ENCODE measurements around the gene FCN3. TPM values are rescaled to one million over a fixed set of nuclear protein-coding genes. Genes with fewer than 3 reads are reported as not detected.
"Not testable (repeated sequence)": the region's sequence is repeated elsewhere in the genome, so short reads cannot be mapped to it uniquely, and the experiment has no call there.

FCN3 gene
- total RNA-seq, 1 experiment from 2014 or later, result not detected

DNA sequence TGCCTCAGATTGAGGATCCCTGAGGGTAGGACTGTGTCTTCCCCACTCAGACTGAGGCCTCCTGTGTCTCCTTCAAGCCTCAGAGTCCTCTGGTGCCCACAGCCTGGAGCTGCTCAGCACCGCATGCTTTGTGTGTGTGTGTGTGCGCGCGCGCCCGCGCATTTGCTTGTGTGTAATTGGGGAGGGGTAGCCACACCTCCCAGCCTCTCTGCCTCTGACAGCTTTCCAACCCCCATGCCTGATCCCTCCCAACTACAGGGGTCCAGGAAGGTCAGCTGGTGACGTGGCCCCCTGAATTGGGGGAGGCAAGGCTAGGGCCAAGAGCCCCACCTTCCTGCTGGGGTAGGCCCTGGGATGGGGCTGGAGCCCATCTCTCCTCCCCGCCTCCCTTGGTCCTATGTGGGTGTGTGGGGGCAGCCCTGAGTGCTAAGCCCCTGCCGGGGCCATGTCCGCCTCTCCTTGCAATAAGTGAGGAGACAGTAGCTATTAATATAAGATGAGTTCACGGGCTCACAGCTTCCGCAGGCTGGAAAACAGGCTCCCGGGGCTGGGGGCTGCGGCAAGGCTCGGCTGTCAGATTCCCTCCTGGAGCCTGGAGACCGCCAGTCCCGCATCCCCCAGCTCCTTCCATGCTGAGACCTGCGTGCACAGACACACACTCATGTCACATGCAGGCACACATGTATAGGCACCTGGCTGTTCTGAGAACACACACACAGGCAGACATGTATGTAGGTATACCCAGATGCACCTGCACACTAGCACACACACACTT is 24.8 kb upstream of the FCN3 start:
- no peak for DNase-seq (ENCODE audit: low read depth)

DNA sequence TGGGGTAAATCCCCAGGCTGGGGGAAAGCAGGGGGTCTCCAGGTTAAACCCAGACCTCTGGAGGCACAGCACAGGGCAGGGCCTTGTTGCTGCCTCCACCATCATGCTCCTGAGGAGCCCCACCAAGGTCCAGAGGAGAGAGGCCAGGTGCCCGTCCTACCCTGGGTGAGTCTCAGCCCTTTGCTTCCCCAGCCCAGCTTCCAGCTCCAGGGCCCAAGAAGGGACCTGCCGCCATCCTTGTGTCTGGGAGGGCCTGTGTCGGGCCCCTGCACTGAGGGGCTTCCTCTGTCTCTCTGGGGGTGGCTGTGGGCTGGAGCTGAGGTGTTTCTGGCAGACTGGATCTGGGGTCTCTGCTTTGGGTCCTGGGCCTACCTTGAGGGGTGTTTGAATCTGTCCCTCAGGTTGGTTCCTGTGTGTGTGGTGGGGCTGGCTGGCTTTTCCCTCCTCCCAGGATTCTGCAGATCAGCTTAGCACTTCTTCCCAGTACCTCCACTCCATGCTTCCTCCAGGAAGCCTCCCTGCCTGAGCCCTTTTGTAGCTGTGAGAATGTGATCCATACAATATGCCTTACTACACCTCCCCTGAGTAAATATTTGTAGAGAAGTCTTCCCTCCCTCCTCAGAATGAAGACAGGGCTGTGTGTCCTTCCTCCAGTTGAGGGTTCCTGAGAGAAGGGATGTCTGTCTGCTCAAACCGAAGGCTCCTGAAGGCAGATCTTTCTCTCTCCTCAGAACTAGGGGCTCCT is 24.0 kb upstream of the FCN3 start:
- no peak for DNase-seq (ENCODE audit: low read depth)

- DNase-seq (ENCODE audit: low read depth), result no peak
These were observed 23.1 kb upstream of the FCN3 start for GRCh38 chr1:27397749-27398148.

- DNase-seq (ENCODE audit: low read depth), result no peak
These were observed 22.5 kb upstream of the FCN3 start for GRCh38 chr1:27397110-27397509.

- peak; percentile 75 for DNase-seq (ENCODE audit: low read depth)
These were observed 21.0 kb upstream of the FCN3 start for GRCh38 chr1:27395441-27396195.

GRCh38 chr1:27394925-27395324 is 20.3 kb upstream of the FCN3 start:
- no peak for DNase-seq (ENCODE audit: low read depth)

DNA sequence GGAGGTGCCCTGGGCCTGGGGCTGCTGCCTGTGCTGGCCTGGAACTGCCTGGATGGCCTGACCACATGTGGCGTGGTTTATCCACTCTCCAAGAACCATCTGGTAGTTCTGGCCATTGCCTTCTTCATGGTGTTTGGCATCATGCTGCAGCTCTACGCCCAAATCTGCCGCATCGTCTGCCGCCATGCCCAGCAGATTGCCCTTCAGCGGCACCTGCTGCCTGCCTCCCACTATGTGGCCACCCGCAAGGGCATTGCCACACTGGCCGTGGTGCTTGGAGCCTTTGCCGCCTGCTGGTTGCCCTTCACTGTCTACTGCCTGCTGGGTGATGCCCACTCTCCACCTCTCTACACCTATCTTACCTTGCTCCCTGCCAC is 19.6 kb upstream of the FCN3 start:
- DNase-seq (ENCODE audit: low read depth), result no peak

DNA sequence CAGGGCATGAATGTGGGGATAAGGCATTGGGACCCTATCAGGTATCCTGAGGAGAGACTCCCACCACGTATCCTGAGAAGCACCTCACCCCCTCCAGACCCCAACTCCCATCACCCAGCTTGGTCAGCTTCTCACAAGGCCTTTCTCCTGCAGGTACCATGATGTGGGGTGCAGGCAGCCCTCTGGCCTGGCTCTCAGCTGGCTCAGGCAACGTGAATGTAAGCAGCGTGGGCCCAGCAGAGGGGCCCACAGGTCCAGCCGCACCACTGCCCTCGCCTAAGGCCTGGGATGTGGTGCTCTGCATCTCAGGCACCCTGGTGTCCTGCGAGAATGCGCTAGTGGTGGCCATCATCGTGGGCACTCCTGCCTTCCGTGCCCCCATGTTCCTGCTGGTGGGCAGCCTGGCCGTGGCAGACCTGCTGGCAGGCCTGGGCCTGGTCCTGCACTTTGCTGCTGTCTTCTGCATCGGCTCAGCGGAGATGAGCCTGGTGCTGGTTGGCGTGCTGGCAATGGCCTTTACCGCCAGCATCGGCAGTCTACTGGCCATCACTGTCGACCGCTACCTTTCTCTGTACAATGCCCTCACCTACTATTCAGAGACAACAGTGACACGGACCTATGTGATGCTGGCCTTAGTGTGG is 19.1 kb upstream of the FCN3 start:
- DNase-seq (ENCODE audit: low read depth), result no peak

- no peak for DNase-seq (ENCODE audit: low read depth)
These were observed 18.4 kb upstream of the FCN3 start for GRCh38 chr1:27392778-27393635.

DNA sequence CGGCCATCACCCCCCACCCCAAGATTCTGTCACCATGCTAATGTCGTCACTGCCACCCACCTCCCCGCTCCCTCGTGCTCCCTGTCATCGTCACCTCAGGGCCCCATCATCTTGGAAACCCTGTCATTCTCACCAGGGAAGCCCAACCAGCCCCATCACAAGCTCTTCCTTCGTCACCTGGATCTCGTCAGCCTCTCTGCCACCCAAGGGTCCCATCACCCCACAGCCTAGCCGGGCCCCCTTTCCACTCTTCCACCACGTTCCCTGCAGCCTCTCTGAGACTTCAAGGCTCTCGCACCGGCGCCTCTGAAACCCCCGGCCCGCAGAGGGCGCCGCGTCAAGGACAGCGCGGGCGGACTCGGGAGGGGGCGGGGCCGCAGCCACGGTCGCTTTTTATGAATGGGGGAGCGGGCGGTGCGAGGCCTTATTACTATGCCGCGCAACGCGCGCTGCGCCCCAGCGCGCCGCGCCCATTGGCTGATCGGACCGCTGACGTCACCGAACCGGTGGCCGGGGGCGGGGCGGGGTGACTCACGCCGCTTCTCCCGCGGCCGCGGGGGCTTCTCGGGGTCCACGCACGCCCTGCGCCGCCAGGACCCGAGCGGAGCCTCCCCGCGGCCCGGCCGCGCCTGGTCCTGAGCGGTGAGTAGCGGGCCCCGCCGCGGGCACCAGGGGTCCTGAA is 17.6 kb upstream of the FCN3 start, which contains the start of gene GPR3:
GPR3 (plus strand) TSS at position 527 of the 682 bp plus-strand sequence. CDS start 1,177 bp downstream, outside the sequence.
- DNase-seq (ENCODE audit: low read depth), result peak; percentile 88

DNA sequence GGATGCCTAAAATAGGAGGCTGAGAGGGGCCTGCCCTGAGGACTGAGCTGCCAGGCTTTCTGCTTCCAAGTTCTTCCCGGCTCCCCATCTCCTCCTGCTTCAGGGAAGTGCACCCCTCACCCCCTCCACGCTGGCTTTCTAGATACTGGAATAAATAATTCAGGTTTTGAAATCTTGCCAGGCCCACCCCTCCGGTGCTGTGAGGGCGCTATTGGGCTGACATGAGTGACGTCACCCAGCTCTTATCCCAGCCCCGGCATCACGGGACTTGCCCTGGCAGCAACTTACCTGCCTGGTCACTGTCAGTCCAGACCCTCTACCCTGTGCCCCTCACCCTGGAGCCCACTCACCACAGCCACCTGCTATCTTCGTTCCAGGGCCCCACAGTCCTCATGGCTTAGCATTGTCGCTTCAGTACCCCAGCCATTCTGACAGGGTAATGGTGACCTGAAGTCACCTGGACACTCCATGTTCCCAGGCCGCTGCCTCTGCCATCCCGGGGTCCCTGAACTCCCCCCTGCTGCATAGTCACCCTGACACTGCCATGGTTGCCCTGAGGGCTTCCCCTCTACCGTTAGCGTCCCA is 17.0 kb upstream of the FCN3 start:
- peak; percentile 56 for DNase-seq (ENCODE audit: low read depth)

DNA sequence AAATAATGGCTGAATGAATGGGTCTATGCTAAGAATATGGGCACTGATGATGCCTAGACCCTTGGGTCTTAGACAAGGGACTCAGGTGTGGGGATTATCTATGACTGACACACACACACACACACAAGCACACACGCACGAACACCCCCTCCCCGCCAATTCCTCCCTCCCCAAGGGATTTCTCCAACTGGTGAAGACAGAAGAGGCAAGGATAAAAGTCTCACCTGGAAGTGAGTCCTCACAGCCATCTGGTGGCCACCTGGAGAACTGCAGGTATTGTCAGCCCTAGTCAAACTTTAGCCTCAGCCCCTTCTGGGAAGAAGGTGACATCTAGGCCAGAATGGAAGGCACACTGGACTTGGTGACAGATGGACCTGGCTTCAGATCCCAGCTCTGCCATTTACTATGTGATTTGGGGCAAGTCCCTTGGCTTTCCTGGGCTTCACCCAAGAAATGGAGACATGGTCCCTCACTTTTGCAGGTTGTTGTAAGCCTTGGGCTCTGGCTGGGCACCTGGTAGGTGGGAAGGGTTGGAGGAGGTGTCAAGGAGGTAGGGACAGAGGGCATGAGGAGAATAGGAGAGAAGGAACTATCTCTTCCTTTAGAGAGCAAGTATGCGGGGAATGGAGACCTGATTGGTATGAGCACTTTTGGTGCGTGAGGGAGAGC is 13.8 kb upstream of the FCN3 start:
- DNase-seq (ENCODE audit: low read depth), result no peak

GRCh38 chr1:27384797-27385196 is 10.2 kb upstream of the FCN3 start:
- not testable (repeated sequence) for DNase-seq (ENCODE audit: low read depth)

- DNase-seq (ENCODE audit: low read depth), result no peak
These were observed 9.0 kb upstream of the FCN3 start for GRCh38 chr1:27383661-27384060.

- no peak for DNase-seq (ENCODE audit: low read depth)
These were observed 8.5 kb upstream of the FCN3 start, which contains the start of gene CD164L2 for GRCh38 chr1:27383039-27383605. CD164L2 (minus strand) TSS chr1:27383333; CDS start chr1:27383239, 94 bp downstream.

- no peak for DNase-seq (ENCODE audit: low read depth)
These were observed 7.5 kb upstream of the FCN3 start for GRCh38 chr1:27381969-27382762.

GRCh38 chr1:27380766-27381733 is 6.4 kb upstream of the FCN3 start:
- DNase-seq (ENCODE audit: low read depth), result no peak

Data from LHCN-M2 (cell line).